ENCODE measurements around the gene IGLL1. TPM values are rescaled to one million over a fixed set of nuclear protein-coding genes. Genes with fewer than 3 reads are reported as not detected.

IGLL1 gene
- polyA plus RNA-seq, 4 donors = 0.51 to 1.5 (median 0.96) TPM

DNA sequence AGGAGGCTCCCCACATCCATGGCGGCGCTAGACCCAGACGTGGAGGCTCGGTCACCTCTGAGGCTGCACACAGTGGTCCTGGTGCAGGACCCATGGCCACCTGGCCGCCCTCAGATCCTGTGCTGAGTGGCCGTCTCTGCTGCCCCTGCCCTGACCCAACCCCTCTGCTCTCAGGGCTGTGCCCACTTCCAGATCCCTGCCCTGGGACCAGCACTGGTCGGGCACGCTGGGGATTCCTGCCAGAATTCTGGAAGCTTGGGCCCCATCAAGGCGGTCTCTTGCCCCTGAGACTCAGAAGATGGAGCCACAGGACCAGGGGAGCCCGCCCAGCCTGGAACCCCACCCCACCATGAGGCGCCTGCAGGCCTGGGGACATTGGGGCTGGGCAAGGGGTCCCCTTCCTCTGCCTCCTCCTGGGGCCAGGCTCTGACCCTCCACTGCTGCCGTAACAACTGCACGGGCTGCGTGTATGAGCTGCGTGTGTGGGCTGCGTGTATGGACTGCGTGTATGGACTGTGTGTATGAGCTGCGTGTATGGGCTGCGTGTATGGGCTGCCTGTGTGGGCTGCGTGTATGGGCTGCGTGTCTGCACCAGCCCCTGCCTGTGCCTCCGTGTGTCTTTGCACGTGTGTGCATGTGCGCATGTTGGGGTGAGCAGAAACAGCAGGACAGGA lies 48.7 kb downstream of the IGLL1 start:
- no peak for DNase-seq (ENCODE audit: low read depth in 4 of 4, low spot score in 2 of 4)

DNA sequence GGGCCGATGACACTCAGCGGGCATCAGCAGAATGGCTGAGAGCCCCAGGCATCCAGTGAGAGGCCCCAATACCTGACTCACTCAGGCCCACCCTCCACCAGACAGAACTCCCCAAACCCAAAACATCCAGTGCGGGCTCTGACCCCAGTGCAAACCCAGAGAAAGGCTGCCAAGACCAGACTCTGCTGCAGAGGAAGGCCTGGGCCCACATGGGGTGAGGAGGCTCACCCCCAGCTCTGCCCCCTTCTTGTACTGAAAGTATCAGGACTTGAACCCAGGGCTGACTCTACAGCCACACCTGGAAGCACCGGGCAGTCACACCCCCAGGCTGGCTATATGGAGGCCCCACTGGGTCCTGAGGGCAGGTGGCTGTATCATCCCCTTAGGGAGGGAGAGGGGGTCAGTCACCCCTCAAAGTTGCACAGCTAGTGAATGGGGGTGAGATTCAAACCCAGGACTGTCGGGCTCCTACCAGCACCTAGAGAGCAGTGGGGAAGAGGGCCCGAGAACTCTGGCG lies 49.3 kb downstream of the IGLL1 start:
- DNase-seq (ENCODE audit: low read depth in 4 of 4, low spot score in 2 of 4) = no peak

- DNase-seq (ENCODE audit: low read depth in 4 of 4, low spot score in 2 of 4) = no peak
These were observed 50.0 kb downstream of the IGLL1 start for GRCh38 chr22:23530106-23530505.

- DNase-seq (ENCODE audit: low read depth in 4 of 4, low spot score in 2 of 4) = no peak
These were observed 50.7 kb downstream of the IGLL1 start for GRCh38 chr22:23529166-23530103.

- DNase-seq (ENCODE audit: low read depth in 4 of 4, low spot score in 2 of 4) = no peak
These were observed 51.9 kb downstream of the IGLL1 start for GRCh38 chr22:23527971-23528740.

GRCh38 chr22:23526596-23527316 lies 53.3 kb downstream of the IGLL1 start:
- DNase-seq (ENCODE audit: low read depth in 4 of 4, low spot score in 2 of 4) = no peak

DNA sequence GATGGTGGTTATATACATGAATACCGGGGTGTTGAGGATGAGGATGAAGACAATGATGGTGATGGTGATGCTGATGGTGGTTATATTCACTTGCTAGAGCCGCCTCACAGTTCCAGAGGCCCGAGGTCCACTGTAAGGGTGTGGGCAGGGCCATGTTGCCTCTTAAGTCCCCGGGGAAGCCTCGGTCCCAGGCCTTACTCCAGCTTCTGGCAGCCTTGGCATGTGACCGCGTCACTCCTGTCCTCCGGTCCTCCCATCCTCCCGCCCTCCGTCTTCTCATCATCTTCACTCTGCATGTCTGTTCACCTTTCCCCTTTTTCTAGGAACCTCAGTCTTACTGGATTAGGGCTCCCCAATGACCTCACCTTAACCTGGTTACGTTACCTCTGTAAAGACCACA lies 54.6 kb downstream of the IGLL1 start:
- DNase-seq (ENCODE audit: low read depth in 4 of 4, low spot score in 2 of 4) = no peak

DNA sequence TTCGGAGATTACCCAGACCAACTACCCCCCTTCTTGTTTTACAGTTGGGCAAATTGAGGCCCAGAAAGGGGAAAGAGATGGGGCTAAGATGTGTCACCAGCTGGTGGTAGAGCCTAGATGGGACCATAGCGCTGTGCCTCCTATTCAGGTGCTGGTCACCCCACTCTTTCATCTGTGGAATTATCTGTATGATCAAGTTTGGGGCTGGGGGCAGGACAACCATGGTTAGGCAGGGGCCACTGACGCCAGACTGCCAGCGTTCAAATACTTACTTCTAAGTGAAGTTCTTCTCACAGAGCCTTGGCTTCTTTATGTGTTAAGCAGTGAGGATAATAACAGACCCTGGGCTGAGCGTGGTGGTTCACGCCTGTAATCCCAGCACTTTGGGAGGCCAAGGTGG lies 55.9 kb downstream of the IGLL1 start:
- DNase-seq (ENCODE audit: low read depth in 4 of 4, low spot score in 2 of 4) = no peak

DNA sequence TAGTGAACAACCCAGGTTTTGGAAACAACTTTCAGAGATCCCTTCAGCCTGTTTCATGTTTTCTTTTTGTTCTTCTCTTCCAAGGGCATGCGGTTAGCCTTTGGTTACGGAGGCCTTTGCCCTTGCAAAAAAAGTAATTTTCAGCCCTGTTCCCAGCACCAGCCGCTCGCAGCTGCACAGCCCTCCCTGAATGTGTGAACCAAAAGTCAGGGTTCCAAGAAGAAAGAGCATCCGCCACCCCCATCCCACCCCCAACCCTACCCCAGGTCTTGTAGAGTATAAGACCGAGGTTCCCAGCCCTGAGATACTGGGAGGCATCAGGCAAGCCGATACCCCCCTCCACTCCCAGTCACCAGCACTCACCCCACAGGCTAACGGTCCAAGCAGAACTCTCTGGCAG lies 56.4 kb downstream of the IGLL1 start:
- DNase-seq (ENCODE audit: low read depth in 4 of 4, low spot score in 2 of 4) = no peak

Other genes with a start within 250 kb of the IGLL1 start
- gene DRICH1, start 52.0 kb upstream of the IGLL1 start, polyA plus RNA-seq (ENCODE audit: insufficient read length in 4 of 4) = 1 to 10 TPM in 3 of 4 donors, under 1 TPM in 1; 0.59 to 7.1 (median 2.5) TPM
- 1 to 10 TPM; 2.0 to 5.3 (median 2.8) TPM for gene RGL4, start 110.7 kb upstream of the IGLL1 start, polyA plus RNA-seq (ENCODE audit: insufficient read length in 4 of 4)
- gene ZNF70, start 170.8 kb upstream of the IGLL1 start, polyA plus RNA-seq (ENCODE audit: insufficient read length in 4 of 4) = 1 to 10 TPM; 4.6 to 8.4 (median 6.3) TPM
- 1 to 10 TPM in 1 of 4 donors, under 1 TPM in 3; 0.51 to 1.1 (median 0.77) TPM for gene VPREB3, start 174.1 kb upstream of the IGLL1 start, polyA plus RNA-seq (ENCODE audit: insufficient read length in 4 of 4)
- 1 to 10 TPM; 2.8 to 3.9 (median 3.4) TPM for gene C22orf15, start 182.7 kb upstream of the IGLL1 start, polyA plus RNA-seq (ENCODE audit: insufficient read length in 4 of 4)
- gene CHCHD10, start 187.7 kb upstream of the IGLL1 start, polyA plus RNA-seq (ENCODE audit: insufficient read length in 4 of 4) = 100 to 1,000 TPM in 1 of 4 donors, 10 to 100 TPM in 3; 67.4 to 132 (median 86.9) TPM
- 10 to 100 TPM; 15.4 to 21.8 (median 19.6) TPM for gene MMP11, start 192.6 kb upstream of the IGLL1 start, polyA plus RNA-seq (ENCODE audit: insufficient read length in 4 of 4)
- gene SMARCB1, start 206.7 kb upstream of the IGLL1 start, polyA plus RNA-seq (ENCODE audit: insufficient read length in 4 of 4) = 100 to 1,000 TPM; 159 to 210 (median 201) TPM